ENCODE results near the gene INSRR.

INSRR gene

DNA sequence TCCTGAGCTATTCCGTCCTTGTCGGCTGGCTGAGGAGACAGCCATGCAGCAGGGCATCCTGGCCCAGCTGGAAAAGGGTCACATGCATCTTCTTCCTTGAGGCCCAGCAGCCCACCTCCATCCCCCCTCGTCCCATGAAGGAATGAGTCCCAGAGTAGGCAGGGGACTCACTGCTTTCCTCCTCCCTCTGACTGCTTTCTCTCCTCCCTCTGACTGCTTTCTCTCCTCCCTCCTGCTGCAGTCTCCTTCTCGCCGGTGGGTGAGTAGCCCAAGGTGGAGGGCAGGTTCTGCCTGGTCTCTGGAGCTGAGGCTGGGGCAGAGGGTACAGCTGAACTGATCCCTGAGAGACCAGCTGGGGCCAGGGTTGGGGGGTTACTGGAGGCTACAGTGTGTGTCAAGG lies 15.2 kb upstream of the INSRR start:
- DNase-seq (ENCODE audit: low spot score): no peak

DNA sequence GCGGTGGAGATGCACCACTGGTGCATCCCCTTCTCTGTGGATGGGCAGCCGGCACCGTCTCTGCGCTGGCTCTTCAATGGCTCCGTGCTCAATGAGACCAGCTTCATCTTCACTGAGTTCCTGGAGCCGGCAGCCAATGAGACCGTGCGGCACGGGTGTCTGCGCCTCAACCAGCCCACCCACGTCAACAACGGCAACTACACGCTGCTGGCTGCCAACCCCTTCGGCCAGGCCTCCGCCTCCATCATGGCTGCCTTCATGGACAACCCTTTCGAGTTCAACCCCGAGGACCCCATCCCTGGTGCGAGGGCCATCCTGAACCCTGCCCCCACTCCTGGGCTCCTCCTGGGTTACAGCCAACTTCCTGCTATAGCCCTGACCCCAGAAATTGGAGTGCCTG lies 14.7 kb upstream of the INSRR start:
- no peak for DNase-seq (ENCODE audit: low spot score)

DNA sequence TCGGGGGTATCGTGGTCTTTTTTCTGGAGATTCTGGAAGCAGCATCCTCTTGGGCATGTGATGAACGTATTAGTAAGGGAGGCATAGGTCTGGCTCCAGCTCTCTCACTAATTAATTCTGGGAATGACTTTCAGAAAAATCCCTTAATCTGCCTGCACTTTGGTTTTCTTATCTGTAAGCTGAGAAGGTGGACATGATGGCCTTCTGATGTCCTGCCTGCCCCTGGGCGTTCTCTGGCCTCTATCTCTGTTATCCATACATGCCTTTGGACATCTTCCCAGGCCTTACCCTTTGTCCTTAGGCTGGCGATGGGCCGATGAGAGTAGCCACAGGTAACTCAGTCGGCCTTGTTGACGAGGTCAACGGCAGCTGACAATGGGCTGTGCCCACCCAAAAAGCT lies 10.5 kb upstream of the INSRR start:
- no peak for DNase-seq (ENCODE audit: low spot score)

DNA sequence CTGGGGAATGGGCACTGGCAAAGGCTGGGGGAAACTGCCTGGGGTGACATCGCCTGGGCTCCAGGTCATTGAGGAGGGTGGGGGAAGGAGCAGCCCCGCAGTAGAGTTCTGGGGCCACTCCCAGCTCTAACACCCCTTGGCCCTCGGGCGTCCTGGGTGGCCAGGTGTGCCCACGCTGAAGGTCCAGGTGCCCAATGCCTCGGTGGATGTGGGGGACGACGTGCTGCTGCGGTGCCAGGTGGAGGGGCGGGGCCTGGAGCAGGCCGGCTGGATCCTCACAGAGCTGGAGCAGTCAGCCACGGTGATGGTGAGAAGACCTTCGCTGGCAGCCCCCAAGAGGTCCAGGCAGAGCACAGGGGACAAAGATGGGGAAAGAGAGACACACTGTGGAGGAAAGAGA lies 9.4 kb upstream of the INSRR start:
- DNase-seq (ENCODE audit: low spot score): no peak

DNA sequence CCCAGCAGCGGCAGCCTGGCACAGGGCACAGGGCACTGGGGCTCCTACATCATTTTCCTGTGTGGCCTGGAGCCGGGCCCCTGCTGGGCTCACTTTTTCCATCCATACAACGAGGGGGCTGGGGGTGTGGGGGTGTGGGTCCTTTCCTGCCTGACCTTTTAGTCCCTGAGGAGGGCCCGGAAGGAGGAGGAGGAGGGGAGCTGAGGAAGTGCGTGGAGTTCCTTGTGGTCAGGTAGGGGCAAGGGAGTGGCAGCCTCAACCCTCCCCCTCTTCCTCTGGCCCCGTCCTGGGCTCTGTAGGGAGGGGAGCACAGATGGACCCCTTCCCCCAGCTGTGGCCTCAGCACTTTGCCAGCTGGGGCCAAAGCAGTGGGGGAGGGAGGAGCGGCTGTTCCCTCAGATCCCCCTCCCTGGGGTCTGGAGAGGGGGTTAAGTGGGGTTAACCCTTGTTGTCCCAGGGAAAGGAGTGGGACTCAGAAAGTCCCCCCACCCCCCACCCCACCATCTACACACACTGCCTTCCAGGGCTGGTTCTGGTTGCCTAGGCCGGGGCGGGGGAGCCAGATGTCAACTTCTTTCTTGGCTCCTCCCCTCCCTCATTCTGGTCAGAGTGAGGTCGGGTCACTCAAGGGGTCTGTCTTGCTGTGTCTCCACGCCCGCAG lies 7.5 kb upstream of the INSRR start:
- DNase-seq (ENCODE audit: low spot score): no peak

DNA sequence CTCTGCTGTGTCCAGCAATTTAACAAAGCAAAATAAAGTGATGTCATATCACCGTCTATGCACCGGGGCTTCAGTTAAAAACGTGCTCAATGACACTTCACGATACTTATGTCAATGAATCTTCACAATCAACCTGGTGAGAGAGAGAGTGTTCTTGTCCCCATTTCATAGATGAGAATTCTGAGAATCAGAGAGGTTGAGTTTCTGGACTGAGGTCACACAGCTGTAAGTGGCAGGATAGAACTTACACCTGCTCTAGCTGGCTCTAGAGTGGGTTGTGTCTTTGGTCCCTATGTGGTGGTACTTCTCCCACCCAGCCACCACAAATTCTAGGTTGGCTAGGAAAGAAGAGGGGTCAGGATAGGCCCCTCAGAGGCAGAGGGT lies 6.9 kb upstream of the INSRR start:
- no peak for DNase-seq (ENCODE audit: low spot score)

DNA sequence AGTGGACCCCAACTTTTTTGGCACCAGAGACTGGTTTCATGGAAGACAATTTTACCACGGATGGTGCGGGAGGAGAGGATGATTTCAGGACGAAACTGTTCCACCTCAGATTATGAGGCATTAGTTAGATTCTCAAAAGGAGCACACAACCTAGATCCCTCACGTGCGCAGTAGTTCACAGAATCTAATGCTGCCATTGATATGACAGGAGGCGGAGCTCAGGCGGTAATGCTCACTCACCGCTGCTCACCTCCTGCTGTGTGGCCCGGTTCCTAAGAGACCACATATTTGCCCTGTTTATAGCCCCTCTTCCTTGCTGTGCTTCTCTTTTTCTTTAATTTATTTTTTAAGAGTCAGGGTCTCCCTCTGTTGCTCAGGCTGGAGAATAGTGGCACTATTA lies 6.3 kb upstream of the INSRR start:
- DNase-seq (ENCODE audit: low spot score): no peak

DNA sequence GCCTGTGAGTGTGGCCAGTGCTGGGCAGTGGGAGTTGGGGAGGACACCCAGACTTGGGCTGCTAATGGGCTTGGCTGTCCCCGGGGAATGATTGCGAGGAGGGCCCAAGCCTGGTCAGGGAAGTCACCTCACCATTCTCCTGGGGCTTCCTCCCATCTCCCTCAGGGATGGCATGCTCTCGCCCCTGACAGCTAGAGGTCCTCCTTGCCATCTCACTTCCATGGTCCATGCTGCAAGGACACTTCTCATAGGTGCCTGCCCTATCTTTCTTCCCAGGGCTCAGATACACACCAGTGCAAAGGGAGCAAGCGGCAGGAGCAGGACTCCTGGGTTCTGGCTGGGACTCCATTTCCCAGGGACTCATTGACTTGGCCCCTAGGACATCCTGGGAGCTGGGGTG lies 5.9 kb upstream of the INSRR start:
- no peak for DNase-seq (ENCODE audit: low spot score)

DNA sequence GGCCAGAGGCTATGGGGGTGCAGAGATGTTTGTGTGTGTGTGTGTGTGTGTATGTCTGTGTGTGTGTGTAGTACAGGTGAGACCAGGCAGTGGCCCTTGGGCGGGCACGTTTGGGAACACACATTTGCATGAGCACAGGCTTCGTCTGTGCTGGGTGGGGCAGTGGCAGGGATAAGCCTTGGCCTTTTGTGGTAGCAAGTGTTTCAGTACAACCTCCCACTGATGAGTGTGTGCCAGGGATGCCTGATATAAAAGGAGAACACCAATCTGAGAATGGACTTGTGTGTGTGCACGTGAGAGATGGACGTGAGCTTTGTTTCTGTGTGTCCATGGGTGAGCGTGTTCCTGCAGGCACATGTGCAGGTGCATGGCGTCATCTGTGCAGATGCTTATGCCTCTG lies 4.7 kb upstream of the INSRR start:
- no peak for DNase-seq (ENCODE audit: low spot score)

DNA sequence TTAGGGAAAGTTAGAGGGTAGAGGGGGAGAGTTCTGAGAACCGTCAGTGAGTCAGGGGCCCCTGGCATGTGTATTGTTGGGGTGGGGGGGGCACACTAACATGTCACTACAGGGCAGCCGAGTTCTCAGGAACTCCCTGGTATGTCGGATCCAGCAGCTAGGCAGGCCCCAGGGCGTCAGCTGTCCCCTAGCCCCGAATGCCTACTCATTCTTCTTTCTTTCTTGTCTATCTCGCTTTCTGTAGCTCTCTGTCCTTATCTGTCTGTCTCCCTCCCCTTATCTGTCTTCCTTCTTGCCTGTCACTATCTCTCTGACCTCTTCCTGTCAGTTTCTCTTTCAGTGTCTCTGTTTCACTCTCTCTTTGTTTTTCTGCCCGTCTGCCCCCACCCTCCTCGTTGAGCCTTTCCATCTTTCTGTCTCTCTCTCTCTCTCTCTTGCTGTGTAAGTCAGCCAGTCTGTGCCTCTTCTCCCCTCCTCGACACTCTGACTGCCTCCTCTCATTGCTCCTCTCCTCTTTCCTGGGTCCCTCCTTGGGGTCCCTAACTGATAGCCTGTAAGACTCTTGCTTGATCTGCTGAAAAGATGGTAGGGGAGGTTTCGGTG lies 4.2 kb upstream of the INSRR start:
- no peak for DNase-seq (ENCODE audit: low spot score)

DNA sequence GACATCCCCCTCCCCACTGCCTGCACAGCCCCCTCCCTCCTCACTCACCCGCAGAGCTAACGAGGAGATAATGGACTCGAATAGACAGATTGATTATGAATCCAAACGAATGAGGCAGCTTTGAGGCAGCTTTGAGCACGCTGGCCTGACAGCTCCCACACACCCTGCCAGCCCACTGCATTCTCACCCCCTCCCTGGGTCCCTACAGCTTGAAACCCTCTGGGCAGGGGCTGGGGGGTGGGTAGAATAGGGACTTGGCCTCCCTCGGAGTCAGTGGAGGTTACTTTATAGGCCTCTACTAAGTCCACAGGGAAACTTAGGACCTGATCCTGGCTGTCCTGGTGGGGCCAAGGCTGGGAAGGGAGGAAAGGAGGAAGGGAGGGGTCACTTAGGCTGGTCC lies 3.7 kb upstream of the INSRR start:
- no peak for DNase-seq (ENCODE audit: low spot score)

DNA sequence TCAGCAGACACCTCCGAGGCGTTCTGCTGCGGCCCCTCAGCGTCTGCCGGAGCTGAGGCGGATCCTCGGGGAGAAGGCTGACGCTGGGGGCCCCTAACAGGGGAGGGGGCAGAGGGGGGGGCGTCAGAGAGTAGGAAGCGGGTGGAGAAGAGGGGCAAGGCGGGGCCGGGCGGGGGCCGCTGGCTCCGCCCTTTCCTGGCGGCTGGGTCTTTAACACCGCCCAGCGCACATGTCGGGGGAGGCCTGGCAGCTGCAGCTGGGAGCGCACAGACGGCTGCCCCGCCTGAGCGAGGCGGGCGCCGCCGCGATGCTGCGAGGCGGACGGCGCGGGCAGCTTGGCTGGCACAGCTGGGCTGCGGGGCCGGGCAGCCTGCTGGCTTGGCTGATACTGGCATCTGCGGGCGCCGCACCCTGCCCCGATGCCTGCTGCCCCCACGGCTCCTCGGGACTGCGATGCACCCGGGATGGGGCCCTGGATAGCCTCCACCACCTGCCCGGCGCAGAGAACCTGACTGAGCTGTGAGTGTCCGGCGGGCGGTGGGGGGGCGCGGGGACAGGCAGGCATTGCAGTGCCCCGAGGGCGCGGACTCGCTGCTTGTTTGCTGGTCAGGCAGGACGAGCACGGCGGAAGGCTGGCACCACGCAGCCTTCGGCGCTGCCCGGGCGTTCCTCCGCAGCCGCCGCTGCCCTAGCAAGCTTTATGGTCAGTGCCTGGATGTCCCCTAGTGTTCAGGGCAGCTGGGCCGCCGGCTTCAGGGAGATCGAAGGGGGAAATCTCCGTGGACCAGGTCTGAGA lies 1.9 kb upstream of the INSRR start, which contains the start of gene NTRK1:
Gene NTRK1 (plus strand): TSS at position 238 of the 796 bp plus-strand sequence. CDS start 70 bp downstream, at position 308.
- peak; percentile 19 for DNase-seq (ENCODE audit: low spot score)

DNA sequence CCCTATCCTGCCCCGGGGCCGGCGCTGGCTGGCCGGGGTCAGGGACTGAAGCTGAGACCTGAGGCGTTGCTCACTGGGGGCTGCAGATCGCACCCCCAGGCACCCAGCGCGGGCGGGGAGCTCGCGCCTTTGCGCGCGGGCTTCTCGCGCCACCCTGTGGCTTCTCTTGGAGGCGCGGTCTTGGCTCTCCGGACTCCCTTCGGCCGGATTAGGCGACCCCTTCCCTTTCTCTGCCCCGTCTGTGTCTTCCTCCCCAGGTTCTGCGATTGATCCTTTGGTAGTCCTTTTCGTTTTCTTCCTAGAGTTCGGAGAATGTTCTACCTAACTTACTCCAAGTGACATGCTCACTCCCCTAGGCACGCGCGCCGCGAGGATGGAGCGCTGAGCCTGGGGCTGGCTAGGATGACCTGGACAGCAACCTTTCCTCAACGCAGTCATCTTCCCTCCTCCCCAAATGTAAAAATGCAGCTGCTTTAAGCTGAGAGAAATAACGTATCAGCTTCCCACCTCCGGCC lies 1.3 kb upstream of the INSRR start:
- DNase-seq (ENCODE audit: low spot score): peak; percentile 18

DNA sequence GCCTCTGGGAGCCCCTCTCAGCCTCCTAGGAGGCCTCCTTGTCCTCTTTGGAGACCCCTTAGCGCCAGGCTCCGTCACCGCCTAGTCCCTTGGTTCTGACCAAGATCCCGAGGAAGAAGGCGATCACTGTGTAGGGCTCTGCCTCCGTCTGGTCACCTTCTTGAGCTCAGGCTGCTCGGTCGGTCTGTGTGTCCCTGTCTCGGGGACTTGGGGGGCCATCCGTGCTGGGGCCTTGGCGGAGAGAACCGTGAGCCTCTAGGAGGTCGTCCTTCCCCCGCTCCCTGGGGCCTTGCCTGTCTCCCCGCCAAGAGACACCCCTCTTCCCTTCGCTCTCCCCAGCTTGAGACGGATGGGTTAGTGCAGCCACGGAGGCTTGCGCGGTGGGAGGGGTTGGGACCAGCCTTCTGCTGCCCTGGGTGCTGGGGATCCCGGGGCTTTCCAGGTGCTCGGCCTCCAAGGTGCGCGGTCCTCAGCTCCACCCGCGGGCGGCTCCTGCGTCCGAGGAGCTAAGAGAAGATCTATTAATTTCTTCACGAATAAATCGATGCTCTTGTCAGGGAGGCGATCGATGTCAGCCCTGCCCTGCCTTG lies 701 bp upstream of the INSRR start:
- no peak for DNase-seq (ENCODE audit: low spot score)

DNA sequence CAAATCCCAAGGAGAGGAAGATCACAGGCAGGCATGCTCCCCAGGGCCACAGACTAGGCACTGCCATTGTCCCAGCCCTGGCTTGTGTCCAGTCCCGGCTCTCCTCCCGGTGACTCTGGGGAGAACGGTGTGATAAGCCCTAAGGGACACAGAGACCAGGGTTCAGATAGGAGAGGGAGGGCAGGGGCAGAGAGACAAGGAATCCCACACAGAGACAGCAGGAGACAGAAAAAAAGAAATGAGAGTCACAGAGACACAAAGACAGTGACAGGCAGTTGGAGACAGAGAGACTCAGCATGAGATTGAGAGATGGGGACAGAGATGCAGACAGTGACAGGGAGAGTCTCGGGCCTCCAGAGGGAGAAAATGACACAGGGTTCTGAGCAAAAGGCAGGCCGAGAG lies 361 bp downstream of the INSRR start:
- DNase-seq (ENCODE audit: low spot score): no peak

DNA sequence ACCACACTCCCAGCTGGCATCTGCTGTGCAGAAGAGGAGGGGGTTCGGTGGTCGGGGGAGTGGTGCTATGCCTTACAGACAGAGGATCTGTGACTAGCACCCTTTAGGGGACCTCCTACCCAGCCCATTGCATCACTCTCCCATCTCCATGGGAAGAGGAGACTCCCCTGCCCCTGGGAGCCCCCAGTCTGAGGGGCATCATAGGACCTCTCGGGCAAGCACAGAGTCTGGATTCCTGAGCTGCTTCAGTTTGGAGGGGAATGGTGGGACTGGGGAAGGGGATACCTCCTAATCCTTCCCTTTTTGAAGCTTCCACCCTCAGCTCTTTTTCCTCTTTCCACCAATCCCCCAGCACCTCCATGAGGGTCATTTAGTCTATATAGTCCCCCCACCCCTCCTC lies 1.4 kb downstream of the INSRR start:
- no peak for DNase-seq (ENCODE audit: low spot score)

DNA sequence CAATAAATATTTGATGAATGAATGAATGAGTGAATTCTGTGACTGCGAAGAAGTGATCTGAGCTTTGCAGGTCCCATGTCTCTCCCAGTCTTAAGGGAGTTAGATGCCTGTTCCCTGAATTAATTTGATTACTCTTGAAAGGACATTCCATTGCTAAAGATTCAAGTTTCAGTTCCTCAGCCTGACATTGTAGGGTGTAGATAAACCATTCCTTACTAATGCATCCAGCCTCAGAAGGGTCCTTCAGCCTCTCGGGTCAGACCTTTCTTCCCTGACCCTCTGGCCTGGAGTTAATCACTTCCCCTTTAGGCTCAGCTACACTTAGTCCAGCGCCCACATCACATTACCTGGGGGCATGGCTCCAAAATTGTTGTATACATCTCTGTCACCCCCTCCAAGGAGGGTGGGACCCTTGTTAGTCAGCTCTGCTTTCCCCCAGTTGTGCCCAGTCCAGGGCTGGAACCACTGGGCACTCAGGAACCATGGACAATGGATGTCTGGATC lies 2.6 kb downstream of the INSRR start:
- DNase-seq (ENCODE audit: low spot score): no peak

DNA sequence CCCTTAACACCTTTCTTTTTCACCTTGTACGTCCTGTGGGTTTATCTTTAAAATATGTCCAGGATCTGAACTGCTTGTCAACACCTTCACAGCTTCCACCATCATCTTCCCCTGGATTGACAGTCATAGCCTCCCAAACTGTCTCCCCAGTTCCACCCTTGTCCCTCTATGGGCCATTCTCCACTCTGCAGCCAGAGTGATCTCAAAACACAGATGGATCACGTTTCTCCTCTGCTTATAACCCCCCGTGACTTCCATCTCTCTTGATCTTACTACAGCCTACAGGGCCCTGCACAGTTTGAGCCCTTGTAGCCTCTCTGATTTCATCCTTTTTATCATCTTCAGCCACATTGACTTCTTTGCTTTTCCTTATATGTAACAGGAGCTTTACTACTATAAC lies 4.3 kb downstream of the INSRR start:
- DNase-seq (ENCODE audit: low spot score): no peak

DNA sequence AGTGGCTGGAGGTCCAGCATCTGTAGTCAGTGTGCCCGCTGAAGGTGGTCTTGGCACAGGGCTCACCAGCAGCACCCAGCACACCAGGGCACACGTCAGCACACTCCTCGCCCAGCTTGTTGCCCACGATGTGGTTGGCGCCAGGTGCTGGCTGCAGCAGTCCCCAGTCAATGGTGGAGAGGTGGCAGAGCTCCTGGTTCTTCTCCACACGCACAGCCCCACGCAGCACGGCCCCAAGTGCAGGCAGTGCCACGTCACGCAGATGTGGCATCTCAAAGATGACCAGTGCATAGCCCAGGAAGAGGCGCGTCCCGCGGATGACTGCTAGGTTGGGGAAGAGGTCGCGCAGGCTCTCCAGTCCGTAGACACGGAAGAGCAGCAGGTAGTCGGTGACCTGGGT lies 5.2 kb downstream of the INSRR start:
- DNase-seq (ENCODE audit: low spot score): no peak

DNA sequence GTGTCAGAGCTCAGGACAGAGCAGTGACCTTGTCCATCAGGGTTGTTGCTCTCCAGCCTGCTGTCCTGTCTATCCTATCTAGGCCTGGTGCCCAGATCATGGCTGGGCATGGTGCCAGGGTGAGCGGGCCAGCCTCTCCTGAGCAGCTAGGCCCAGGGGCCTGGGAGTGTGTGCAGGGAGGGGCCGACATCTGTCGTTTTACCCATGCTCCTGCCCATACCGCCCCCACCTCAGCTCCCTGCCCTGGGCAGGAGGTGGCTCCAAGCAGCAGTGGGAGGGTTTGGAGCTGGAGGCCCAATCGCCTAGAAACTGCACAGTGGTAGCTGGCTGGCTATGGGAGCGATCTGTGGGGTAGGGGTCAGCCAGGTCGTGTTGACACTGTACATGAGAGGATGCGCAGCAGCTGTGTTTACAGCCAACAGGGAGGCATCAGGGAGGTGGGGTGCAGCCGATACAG lies 6.5 kb downstream of the INSRR start:
- peak; percentile 12 for DNase-seq (ENCODE audit: low spot score)

DNA sequence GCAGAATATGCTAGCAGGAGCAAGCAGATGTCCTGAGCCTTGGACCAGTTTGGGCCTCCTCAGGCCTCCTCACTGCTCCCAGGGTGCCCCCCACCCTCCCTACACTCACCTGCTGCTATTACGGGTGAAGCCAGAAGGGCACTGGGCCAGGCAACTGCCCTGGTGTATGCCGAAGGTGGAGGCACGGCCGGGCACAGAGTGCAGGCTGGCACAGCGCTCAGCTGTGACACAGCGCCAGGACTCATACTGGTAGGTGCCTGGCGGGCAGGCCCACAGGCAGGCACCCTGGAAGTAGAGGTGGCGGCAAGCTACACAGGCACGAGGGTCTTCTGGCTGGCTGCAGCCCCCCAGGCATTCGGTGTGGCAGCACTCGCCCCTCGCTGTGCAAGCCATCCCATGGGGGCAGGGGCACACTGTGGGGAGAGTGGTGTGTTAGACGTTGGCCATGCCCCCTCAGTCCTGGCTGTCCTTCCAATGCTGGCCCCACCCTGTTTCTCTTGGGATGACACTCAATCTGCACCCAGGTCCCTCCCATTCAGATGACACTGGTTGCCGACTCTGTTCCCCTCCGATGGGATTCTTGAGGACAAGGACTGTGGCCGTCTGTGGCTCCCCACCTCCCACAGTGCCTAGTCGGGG lies 7.0 kb downstream of the INSRR start:
- no peak for DNase-seq (ENCODE audit: low spot score)

DNA sequence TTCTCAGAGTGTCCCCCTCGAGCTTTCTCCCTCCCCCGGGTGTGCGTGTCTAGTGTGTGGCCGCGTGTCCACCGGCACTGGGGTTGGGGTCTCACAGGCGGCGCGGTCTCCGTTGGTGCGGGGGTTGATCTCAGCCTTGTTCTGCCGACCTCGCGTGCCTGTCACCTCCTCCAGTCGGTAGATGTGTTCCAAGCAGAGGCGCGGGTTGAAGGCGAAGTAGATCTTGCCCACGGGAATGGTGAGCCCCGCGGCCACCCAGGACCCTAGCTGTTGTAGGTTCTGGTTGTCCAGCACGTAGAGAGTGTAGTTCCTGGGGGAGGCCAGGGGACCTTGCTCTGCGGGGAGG lies 9.8 kb downstream of the INSRR start:
- no peak for DNase-seq (ENCODE audit: low spot score)
